Vagina (tissue), 2 donors: ENCODE measurements around the gene CYP27C1.
A peak's percentile ranks its signal among the peaks of the same experiment; 100 is the strongest.

Source experiments
- CTCF ChIP-seq, 3 experiments: fragments of 450-650 bp in 2 of 3; fragments of 200-600 bp in 1 of 3; sonication (generic) in 1 of 3; IDR thresholded peaks; one replicate each; pipeline ENCODE4 v1.5.1; 2017 to 2019; ENCODE audit warnings: antibody characterized with exemption in 3 of 3, mild to moderate bottlenecking in 2 of 3, moderate library complexity in 2 of 3
- POLR2AphosphoS5 ChIP-seq, 2 donors: sonication (generic); formaldehyde crosslinking; IDR thresholded peaks; one replicate each; pipeline ENCODE4 v1.9.0; 2017; ENCODE audit warnings: antibody characterized with exemption in 2 of 2, mild to moderate bottlenecking in 2 of 2, low read depth in 1 of 2; ENCODE audit not compliant: insufficient read depth in 1 of 2

- TF ChIP-seq POLR2AphosphoS5 (IDR thresholded peaks at IDR 0.05; ENCODE audit: insufficient read depth in 1 of 2, low read depth in 1 of 2) (no peak), CTCF (IDR thresholded peaks at IDR 0.05) (peak in 1 of 3 experiments; percentile 40)
Measured at GRCh38 chr2:127174136-127174535, 46.0 kb downstream of the CYP27C1 start.
